Thoracic aorta (tissue), 2 donors: Measurements from ENCODE around the gene DUSP5. TPM values are rescaled to one million over a fixed set of nuclear protein-coding genes. Genes with fewer than 3 reads are reported as not detected.
"Not testable (repeated sequence)": the region's sequence is repeated elsewhere in the genome, so short reads cannot be mapped to it uniquely, and the experiment has no call there.

Experiments
- ATAC-seq: fragments of 150-250 bp; one replicate; pipeline ENCODE4 v1.8.0; 2017; ENCODE audit warnings: low read depth; ENCODE audit not compliant: insufficient number of reproducible peaks, low FRiP score
- DNase-seq: peaks from one replicate; pipeline ENCODE4 v3.0.0-alpha.2; 2020; ENCODE audit warnings: low spot score
- H3K27ac ChIP-seq, 2 donors: fragments of 200-600 bp; sonication (generic); 1 replicate in 1 of 2; 2 replicates in 1 of 2; pipeline ENCODE4 v1.5.1; 2016; ENCODE audit warnings: mild to moderate bottlenecking in 2 of 2, moderate library complexity in 2 of 2
- H3K27me3 ChIP-seq: fragments of 200-600 bp; sonication (generic); replicated peaks from 2 replicates; pipeline ENCODE4 v1.6.0; 2016; ENCODE audit warnings: mild to moderate bottlenecking; ENCODE audit not compliant: insufficient read depth
- H3K36me3 ChIP-seq: fragments of 200-600 bp; sonication (generic); one replicate; pipeline ENCODE4 v1.5.1; 2016
- H3K4me1 ChIP-seq, 2 donors: fragments of 200-600 bp; sonication (generic); 1 replicate in 1 of 2; 2 replicates in 1 of 2; pipeline versions ENCODE4 v1.5.1 to v1.6.0; 2016; ENCODE audit warnings: low read depth in 2 of 2, mild to moderate bottlenecking in 1 of 2; ENCODE audit not compliant: control insufficient read depth in 1 of 2
- H3K4me3 ChIP-seq: fragments of 200-600 bp; sonication (generic); 2 replicates; pipeline ENCODE4 v1.5.1; 2016; ENCODE audit warnings: mild to moderate bottlenecking
- H3K9me3 ChIP-seq: fragments of 200-600 bp; sonication (generic); 2 replicates; pipeline ENCODE4 v1.5.1; 2016
- CTCF ChIP-seq: fragments of 200-600 bp; sonication (generic); IDR thresholded peaks from one replicate; pipeline ENCODE4 v1.5.1; 2019; ENCODE audit warnings: antibody characterized with exemption
- total RNA-seq, 2 donors: library from RNA; depleted of rRNA; stranded (reverse); fragments of >200 nt; gene quantifications; one replicate each; pipeline versions ENCODE4 v1.1.0 to v1.2.3, GENCODE V29; 2016

DUSP5 gene
- total RNA-seq, 2 donors from 2014 or later = 12.7 to 13.1 TPM

DNA sequence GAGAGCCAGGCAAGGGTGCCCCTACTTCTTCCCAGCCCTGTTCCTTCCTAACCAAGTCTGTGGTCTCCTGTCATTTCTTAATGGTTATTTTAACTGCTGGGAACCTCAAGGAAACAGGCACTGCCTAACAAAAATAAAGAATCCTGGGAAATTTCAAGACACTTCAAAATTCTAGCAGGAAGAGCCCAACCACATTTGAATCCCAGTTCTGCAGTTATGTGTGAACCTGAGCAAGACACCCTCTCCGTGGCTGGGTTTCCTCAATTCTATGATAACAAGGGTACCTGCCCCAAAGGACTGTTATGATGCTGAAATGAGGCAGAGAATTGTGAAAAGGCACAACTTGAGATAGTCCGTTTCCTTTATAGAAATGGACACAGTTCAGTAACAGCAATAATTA is 36.2 kb upstream of the DUSP5 start:
- no peak for ATAC-seq
- H3K27ac ChIP-seq = no peak overlapping the region
- no peak for TF ChIP-seq CTCF

GRCh38 chr10:110462166-110463095 is 35.3 kb upstream of the DUSP5 start:
- no peaks in the 10 kb centered on the region for H3K36me3 ChIP-seq
- no peak overlapping the region for H3K4me3 ChIP-seq
- no peaks in the 10 kb centered on the region for H3K27me3 ChIP-seq
- no peaks in the 10 kb centered on the region for H3K9me3 ChIP-seq
- H3K27ac ChIP-seq = no peak overlapping the region
- H3K4me1 ChIP-seq = no peaks in the 10 kb centered on the region
- ATAC-seq (no peak), DNase-seq (no peak)
- TF ChIP-seq CTCF = no peak

More for the DNA sequence above, 36.2 kb upstream of the DUSP5 start:
- no peak for DNase-seq
- no peaks in the 10 kb centered on the region for H3K4me1 ChIP-seq
- H3K36me3 ChIP-seq = no peaks in the 10 kb centered on the region
- H3K27me3 ChIP-seq = no peaks in the 10 kb centered on the region
- H3K4me3 ChIP-seq = no peak overlapping the region
- H3K9me3 ChIP-seq = no peaks in the 10 kb centered on the region

DNA sequence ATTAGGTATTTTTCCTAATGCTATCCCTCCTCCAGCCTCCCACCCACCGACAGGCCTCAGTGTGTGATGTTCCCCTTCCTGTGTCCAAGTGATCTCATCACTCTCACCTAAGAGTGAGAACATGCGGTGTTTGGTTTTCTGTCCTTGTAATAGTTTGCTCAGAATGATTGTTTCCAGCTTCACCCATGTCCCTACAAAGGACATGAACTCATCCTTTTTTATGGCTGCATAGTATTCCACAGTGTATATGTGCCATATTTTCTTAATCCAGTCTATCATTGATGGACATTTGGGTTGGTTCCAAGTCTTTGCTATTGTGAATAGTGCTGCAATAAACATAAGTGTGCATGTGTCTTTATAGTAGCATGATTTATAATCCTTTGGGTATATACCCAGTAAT is 29.4 kb upstream of the DUSP5 start:
- DNase-seq, H3K27me3 ChIP-seq, H3K36me3 ChIP-seq, ATAC-seq, H3K9me3 ChIP-seq, H3K27ac ChIP-seq, H3K4me1 ChIP-seq, H3K4me3 ChIP-seq: not testable (repeated sequence)

GRCh38 chr10:110470541-110470940 is 27.2 kb upstream of the DUSP5 start:
- H3K4me3 ChIP-seq, H3K36me3 ChIP-seq, H3K27ac ChIP-seq, H3K27me3 ChIP-seq, ATAC-seq, DNase-seq, H3K4me1 ChIP-seq, H3K9me3 ChIP-seq: not testable (repeated sequence)

- H3K9me3 ChIP-seq = no peaks in the 10 kb centered on the region
- H3K27me3 ChIP-seq = no peaks in the 10 kb centered on the region
- ATAC-seq (no peak), DNase-seq (no peak)
- no peaks in the 10 kb centered on the region for H3K4me1 ChIP-seq
- TF ChIP-seq CTCF = no peak
- H3K27ac ChIP-seq = no peak overlapping the region
- H3K36me3 ChIP-seq = no peaks in the 10 kb centered on the region
- no peak overlapping the region for H3K4me3 ChIP-seq
Observed at GRCh38 chr10:110471566-110472139, 26.1 kb upstream of the DUSP5 start.

- no peak for ATAC-seq
- Histone ChIP-seq H3K27ac (no peak overlapping the region), H3K27me3 (no peaks in the 10 kb centered on the region), H3K36me3 (no peaks in the 10 kb centered on the region), H3K9me3 (no peaks in the 10 kb centered on the region), H3K4me3 (no peak overlapping the region), H3K4me1 (no peaks in the 10 kb centered on the region)
- no peak for TF ChIP-seq CTCF
- no peak for DNase-seq
Observed at GRCh38 chr10:110474017-110474416, 23.7 kb upstream of the DUSP5 start.
